ENCODE measurements around the gene COL6A3.

Gene COL6A3

DNA sequence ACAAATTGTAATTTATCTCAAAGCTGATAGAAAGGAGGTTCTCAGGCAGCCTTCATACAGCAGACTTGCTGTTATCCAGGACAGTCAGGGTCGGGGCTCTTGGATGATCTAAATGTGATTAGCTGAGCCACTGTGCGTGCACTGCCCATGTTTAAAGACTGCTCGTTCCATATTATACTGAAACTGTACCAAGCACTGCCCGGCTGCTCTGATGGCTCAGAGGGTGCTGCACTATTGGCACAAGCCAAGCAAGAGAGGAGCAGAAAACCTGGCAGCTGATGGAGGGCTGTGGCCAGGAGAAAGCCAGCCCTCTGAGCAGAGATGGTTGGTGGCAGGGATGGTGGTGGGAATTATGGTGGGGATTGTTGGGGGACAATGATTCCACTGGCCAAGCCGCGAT lies 63.4 kb downstream of the COL6A3 start:
- no peak for DNase-seq (ENCODE audit: low spot score)
- no peak for FAIRE-seq

DNA sequence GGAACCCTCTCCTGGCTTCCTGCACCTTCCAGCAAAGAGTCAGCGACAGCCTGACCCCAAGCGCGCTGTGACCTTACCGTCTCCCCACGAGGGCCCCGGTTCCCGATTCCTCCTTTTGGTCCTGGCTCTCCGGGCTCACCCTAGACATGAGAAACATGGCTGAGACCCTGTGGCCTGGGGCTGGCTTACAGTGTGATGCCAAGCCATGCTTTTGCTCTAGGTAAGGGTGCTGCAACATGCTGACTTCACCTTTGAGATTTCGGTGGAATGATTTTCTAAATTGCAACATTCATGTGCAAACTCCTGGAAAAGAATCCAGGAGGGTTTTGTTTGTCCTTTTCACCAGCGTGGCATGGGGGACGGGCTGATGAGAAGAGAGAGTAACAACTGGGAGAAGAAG lies 63.9 kb downstream of the COL6A3 start:
- DNase-seq (ENCODE audit: low spot score) (no peak), FAIRE-seq (no peak)

- DNase-seq (ENCODE audit: low spot score) (no peak), FAIRE-seq (no peak)
Measured at GRCh38 chr2:237348281-237348865, 65.6 kb downstream of the COL6A3 start.

GRCh38 chr2:237345891-237346640 lies 67.9 kb downstream of the COL6A3 start:
- peak; percentile 17 for DNase-seq (ENCODE audit: low spot score)
- FAIRE-seq: no peak

- DNase-seq (ENCODE audit: low spot score) (no peak), FAIRE-seq (no peak)
Measured at GRCh38 chr2:237345411-237345810, 68.6 kb downstream of the COL6A3 start.

DNA sequence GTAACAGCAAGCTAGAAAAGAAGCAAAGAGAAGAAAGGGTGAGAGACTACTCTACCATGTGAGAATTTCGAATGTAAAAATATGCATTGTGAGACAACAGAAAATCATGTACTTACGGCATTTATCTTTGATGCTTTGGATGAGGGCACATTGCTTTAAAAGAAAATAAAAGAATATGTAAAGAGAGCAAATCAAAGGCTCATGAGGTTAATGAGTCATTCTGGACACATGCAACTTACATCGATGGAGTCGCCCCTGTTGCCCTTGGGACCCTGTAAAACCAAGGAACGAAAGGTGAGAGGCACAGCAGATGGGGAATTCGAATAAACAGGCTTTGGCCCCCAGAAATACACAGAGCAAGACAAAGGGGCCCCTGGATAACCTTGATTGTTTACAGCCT lies 69.0 kb downstream of the COL6A3 start:
- no peak for FAIRE-seq

DNA sequence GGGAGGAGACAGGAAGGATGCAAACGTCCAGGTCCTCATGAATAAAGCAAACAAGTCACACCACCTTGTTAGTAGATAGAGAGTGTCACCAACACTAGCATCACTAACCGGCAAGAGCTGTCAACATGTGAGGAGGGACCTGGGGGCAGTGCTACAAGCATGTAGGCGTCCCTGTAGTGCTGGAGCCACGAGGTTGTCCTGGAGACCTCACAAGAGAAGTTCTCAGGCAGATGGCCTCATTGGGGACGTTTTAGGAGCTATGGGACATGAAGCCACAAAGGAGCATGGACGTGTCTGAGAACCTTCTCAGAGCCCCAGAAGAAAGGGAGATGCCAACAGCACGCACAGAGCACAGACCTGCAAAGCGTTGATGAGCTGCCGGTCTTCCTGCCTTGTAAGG lies 70.0 kb downstream of the COL6A3 start:
- DNase-seq (ENCODE audit: low spot score) (no peak), FAIRE-seq (no peak)

More for the DNA sequence above, 69.0 kb downstream of the COL6A3 start:
- DNase-seq (ENCODE audit: low spot score): no peak

DNA sequence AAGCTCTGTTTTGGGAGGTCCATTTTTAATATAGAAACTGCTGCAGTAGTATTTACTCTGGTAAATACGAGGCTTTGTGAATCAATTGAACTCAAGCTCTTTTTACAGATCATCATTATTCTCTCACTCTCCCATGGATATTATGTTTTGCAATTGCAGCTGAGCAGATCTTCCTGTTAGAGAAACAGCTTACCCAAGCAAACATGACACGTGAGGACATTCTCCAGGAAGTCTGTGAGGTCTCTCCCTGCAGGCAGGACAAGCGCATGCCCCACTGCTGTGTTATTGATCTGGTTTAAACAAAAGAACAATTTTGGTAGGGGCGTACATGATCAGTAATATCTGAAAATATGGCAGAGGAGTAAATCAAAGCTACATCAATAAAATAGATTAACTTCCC lies 72.1 kb downstream of the COL6A3 start:
- no peak for DNase-seq (ENCODE audit: low spot score)
- no peak for FAIRE-seq

DNA sequence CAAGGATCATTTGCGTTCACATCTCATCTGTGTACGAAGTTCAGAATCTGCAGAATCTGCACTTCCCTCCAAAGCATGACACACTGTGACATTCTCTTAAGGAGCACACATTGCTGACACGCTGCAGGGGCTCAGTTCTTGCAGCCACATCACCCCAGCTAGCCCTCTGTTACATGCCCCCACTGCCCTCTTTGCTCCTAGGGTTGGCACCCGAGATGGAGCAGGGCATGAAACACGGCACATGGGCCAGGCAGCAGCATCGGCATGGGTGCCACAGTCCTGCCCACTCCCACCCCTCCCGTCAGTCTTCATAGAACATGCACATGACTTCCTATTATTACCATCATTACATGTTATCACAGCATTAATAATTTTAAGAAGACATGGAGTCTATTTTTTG lies 76.4 kb downstream of the COL6A3 start:
- FAIRE-seq: no peak
- no peak for DNase-seq (ENCODE audit: low spot score)

DNA sequence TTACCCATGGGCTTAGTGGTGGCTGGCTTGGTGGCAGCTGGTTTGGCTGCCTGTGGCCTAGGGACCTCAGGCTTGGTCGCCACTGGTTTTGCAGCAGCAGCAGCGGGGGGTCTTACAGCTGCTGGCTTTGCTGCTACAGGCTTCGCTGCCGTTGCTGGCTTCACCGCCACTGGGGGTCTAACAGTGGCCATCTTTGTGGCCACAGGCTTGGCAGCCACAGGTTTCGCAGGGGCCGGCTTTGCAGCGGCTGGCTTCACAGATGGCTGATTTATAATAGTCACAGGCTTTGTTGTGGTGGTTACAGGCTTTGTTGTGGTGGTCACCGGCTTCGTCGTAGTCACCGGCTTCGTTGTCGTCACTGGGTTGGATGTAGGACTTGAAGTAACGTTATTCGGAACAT lies 77.8 kb downstream of the COL6A3 start:
- no peak for FAIRE-seq
- DNase-seq (ENCODE audit: low spot score): no peak

- DNase-seq (ENCODE audit: low spot score): no peak
- no peak for FAIRE-seq
Measured at GRCh38 chr2:237333748-237334147, 80.2 kb downstream of the COL6A3 start.

GRCh38 chr2:237330541-237330940 lies 83.4 kb downstream of the COL6A3 start:
- no peak for FAIRE-seq

GRCh38 chr2:237327175-237327950 lies 86.6 kb downstream of the COL6A3 start:
- DNase-seq (ENCODE audit: low spot score) (no peak), FAIRE-seq (no peak)

More at GRCh38 chr2:237330541-237330940, 83.4 kb downstream of the COL6A3 start:
- DNase-seq (ENCODE audit: low spot score): no peak

GRCh38 chr2:237326266-237327171 lies 87.4 kb downstream of the COL6A3 start:
- FAIRE-seq (no peak), DNase-seq (ENCODE audit: low spot score) (no peak)

GRCh38 chr2:237324837-237325236 lies 89.1 kb downstream of the COL6A3 start:
- DNase-seq (ENCODE audit: low spot score): no peak
- no peak for FAIRE-seq

DNA sequence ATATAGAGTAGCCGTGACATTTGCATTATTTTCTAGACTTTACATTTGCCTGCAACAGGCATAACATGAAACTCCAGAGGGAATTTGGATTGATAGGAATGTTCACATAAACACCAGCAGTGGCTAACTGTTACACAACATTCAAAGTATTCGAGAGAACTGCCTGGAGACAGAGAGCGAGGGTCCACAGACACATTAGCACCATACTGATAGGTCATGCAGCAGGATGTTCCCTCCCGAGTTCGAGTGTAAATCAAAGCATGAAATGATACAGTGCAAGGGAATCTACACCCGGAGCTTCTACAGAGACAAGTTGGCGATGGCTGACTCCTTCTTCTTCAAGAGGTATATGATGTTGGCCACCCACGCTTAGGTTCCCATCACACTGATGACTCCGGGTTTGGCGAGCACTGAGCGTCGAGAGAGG lies 89.5 kb downstream of the COL6A3 start:
- no peak for DNase-seq (ENCODE audit: low spot score)
- FAIRE-seq: no peak

- DNase-seq (ENCODE audit: low spot score): no peak
- no peak for FAIRE-seq
Measured at GRCh38 chr2:237323656-237324055, 90.3 kb downstream of the COL6A3 start.

DNA sequence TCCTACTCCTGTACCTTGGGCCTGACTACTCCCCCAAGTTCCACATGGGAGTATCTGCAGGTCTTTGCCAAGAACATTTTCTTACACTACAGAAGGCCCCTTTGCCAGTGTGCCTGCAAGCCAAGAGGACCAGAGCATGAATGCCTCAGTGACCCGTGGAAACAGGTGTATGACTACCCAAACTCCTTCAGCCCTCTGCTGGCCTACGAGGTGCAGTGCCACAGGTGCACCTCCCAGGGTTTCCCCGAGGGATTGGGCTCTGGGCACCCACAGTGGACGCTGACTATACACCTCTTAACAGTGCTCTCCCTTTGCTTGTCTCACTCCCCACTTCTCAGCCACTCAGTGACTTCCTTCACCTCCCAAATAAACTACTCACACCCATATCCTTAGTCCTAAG lies 91.4 kb downstream of the COL6A3 start:
- peak; percentile 9 for FAIRE-seq

DNA sequence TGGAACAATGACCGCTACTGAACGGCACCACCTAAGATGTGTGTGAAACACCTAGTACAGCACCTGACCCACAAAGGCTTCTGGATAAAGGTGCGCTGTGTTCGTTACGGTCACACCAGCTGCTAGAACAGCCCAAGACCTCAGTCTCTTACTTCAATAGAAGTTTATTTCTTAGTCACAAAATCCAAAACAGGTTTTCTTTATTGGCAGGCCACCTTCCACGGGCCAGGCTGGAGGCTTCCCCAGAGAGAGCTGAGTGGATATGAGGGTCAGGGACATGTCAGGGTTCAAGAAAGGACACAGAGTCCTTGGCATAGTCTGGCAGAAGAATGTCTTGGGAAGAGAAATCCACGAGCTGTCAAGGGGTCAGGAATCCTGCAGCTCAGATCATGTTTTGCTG lies 92.2 kb downstream of the COL6A3 start:
- DNase-seq (ENCODE audit: low spot score): no peak

More for the DNA sequence above, 91.4 kb downstream of the COL6A3 start:
- peak; percentile 29 for DNase-seq (ENCODE audit: low spot score)

GRCh38 chr2:237320801-237321560 lies 93.0 kb downstream of the COL6A3 start:
- DNase-seq (ENCODE audit: low spot score) (no peak), FAIRE-seq (no peak)

More for the DNA sequence above, 92.2 kb downstream of the COL6A3 start:
- FAIRE-seq: no peak

Measured in urothelium cell line (cell line).